HG03457 (cell line): ENCODE measurements around the gene MVB12B.
"Not testable (repeated sequence)": the region's sequence is repeated elsewhere in the genome, so short reads cannot be mapped to it uniquely, and the experiment has no call there.

Experiments
- ATAC-seq: cut with Tn5 transposase; IDR thresholded peaks from one replicate; pipeline ENCODE4 v1.9.1; 2021; ENCODE audit warnings: moderate number of reproducible peaks; ENCODE audit not compliant: unreplicated experiment

MVB12B gene

GRCh38 chr9:126465977-126466376 is 139.3 kb downstream of the MVB12B start:
- ATAC-seq = no peak

DNA sequence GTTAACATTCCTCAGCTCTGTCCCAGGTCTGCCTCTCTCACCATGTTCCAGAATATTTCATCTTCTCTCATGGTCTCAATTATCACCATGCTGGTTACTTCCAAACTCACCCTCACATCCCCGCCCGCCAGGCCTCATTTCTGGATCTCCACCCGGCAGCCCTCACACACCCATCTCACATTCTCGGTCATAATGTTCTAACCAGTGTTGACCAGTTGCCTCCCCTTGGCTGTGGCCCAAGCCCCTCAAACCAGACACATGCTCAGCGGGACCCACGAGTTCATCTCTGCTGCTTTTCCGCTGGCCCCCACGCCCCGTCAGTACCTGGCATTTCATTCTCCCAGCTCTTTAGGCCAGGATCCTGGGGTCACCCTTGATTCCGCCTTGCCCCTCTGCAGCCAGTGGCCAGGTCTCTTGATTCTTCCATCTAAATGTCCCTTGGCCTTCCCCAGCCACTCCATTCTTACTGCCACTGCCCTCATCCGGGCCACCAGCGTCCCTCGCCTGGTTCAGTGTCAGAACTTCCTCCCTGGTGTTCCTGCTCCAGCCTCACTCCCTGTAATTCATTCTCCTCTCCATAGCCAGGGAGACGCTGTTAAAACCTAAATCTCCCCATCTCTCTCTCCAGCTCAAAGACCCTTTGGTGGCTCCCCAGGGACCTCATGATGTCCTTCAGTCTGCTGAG is 141.7 kb downstream of the MVB12B start:
- ATAC-seq = no peak

GRCh38 chr9:126470241-126470993 is 143.8 kb downstream of the MVB12B start:
- peak; percentile 32 for ATAC-seq

DNA sequence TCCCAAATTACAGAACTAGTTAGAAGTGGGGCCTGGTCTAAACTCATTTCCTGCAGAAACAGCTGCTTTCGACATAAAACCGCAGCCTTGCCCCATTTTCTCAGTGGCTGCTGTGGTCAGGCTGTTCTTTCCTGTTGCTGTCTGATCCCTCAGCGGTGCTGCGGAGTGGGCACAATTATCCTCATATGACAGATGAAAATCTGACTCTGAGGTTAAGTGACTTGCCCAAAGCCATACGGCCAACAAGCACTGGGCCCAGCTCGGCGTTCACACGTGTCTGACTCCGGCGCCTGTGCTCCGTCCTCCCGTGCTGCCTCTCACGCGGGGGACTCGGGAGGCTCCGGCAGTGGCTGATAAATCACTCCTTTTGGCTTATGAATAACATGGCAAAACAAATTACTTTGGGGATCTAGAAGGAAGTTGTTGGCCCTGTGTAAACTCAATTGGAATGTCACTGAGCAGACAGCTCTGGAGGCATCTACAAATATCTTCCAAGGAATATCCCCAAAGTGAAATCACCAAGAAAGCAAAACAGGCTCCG is 144.5 kb downstream of the MVB12B start:
- ATAC-seq = peak; percentile 65

- ATAC-seq = no peak
Observed at GRCh38 chr9:126472198-126472947, 145.7 kb downstream of the MVB12B start.

GRCh38 chr9:126472948-126473298 is 146.3 kb downstream of the MVB12B start:
- ATAC-seq = no peak

DNA sequence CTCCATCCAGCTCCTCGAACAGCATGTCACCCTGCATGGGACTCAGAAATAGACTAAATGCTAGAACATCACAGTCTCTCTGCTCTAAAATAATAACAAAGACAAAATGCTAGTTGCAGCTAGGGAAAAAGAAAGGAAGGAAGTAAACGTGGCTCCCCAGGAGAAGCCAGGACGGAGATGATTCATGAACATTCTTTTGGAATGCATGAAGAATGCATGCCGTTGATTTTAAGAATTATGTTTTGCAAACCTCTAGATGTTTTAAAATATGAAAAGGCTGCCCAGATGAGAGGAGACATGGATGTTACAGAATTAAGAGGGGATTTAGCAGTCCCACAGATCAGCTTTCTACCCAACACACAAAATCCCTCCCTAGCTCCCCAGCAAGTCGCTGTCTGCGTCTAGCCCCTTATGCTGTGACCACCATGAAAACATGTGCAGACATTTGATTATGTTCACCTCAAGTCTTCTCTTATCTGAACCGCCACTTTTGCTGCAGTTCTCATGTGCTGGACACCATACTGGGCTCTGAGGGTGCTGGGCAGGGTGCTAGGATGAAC is 147.7 kb downstream of the MVB12B start:
- no peak for ATAC-seq

- ATAC-seq = no peak
Observed at GRCh38 chr9:126474786-126475485, 148.3 kb downstream of the MVB12B start.

DNA sequence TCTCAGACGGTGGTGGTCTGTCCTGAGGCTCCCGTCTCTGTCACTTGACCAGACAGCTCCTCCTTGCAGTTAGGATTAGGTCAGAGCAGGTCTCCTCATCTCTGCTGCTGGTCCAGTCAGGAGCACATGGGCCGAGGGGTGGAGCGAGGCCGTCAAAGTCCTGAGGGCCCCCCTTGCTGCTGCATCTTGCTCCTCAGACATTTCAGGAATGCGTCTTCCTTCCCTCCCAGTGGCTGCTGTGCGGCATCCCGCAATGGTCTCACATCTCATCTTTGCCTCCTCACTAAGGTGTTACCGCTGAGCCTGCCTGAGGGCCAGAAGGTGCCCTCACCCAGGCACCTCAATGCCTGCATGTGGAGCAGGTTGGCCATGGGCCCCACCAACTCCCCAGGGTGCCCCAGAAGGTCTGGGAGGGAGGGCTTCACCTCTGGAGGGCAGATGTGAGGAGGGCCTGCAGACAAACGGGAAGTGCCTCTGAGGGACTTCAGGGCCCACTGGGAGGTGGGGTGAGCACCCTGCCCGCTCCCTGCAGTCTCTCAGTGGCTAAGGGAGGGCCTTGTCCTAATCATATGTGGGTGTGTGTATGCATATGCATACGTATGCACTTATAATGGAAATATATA is 149.4 kb downstream of the MVB12B start:
- ATAC-seq = no peak

GRCh38 chr9:126477432-126477831 is 150.8 kb downstream of the MVB12B start:
- not testable (repeated sequence) for ATAC-seq

DNA sequence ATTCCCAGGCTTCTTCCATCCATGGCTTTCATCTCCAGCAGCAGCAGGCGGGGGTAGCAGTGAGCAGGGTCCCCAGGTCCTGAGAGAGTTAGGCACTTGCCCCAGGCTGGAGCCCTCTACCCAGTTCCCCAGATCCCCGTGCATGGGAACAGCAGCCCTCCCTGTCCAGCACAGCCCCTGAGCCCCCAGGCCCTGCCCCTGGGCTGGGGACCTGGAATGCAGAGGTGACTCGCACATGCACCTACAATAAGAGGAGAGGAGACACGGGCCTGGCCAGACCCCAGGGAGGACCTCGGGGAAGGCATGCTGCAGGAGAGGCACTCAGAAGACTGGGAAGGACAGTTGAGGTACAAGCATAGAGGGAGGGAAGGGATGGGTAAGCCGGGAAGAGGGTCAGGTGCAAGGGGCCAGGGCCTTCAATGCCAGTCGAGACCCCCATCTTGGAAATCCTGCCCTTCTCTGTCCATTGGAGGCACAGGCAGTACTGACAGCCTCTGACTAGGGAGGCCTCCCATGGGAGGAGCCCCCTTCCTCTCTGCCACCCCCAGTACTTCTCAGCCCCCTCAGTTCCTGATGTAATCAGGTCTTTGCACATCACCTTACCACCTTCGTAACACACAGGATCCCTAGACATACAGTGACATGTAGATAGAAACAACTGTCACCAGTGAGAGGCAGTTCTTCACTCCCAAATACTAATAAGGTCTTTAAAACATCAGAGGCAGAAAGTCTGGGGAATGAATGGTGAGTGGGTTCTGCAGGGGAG is 151.8 kb downstream of the MVB12B start:
- ATAC-seq = no peak

- no peak for ATAC-seq
Observed at GRCh38 chr9:126479515-126479914, 152.9 kb downstream of the MVB12B start.

DNA sequence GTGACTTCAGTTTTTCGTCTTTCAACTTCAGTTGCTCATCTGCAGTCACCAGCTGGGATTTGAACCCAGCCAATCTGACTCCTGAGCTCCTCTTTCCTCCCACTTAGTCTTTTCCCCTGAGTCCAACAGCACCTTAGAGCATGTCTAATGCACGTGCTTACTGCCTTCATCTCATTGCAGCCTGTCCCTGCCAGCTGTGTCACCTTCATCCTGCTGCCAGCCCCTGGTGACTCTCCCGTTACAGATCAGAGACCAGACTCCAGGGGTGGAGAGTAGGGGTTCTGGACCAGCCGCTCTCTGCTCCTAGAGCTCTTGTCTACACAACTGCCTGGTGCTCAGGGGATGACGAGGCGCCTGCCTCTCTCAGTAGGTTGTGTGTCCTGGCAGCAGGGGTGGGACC is 154.2 kb downstream of the MVB12B start:
- ATAC-seq = no peak

DNA sequence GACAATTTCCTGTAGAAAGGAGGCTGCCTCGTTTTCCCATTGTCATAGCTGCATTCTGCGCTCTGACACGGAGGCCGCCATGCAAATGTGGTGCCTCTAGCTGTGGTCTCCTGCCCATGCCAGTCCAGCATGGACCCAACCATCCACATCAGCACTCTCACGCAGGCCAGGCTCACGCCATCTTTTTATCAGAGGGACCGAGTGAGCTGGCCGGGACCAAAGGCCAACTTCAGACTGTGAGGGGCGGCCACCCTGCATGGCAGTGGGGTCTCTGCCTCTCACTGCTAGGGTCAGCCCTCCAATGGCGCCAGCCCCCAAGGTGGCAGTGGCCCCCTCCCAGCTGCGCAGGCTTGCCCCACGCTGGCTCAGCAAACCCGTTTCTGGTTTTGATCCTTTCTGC is 155.2 kb downstream of the MVB12B start:
- ATAC-seq = no peak

GRCh38 chr9:126482361-126483044 is 155.9 kb downstream of the MVB12B start:
- ATAC-seq = no peak

GRCh38 chr9:126483468-126484073 is 156.9 kb downstream of the MVB12B start:
- no peak for ATAC-seq

- no peak for ATAC-seq
Observed at GRCh38 chr9:126485662-126486061, 159.0 kb downstream of the MVB12B start.

DNA sequence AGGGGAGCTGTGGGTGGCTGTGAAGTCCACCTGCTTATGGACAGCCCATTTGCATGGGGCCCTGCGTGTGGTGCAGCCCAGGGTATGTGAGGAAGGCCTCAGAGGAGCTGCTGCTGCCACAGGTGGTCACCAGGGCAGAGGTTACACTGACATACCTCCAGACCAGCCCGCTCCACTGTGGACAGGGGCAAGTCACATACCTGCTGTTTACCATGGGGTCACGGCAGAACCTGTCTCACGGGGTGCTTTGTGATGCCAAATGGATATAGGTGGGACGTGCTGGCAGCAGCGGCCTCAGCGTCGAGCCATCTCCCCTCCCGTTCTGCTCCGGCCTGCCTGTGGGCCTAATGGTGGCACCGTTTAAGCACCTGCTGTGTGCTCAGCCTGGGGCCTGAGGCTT is 159.6 kb downstream of the MVB12B start:
- ATAC-seq = no peak

- ATAC-seq = no peak
Observed at GRCh38 chr9:126487856-126488255, 161.2 kb downstream of the MVB12B start.
